Right lobe of liver (tissue), 6 donors: ENCODE data around the gene WDFY1. TPM values are rescaled to one million over a fixed set of nuclear protein-coding genes. Genes with fewer than 3 reads are reported as not detected.

Experiments
- ATAC-seq, 4 donors: fragments of 200-7000 bp; cut with Tn5 transposase; one replicate each; pipeline ENCODE4 v1.9.1; 2020; ENCODE audit warnings: mild to moderate bottlenecking in 4 of 4, moderate library complexity in 4 of 4
- DNase-seq, 3 donors: peaks; one replicate each; pipeline ENCODE4 v3.0.0-alpha.2; 2020
- H3K27ac ChIP-seq, 3 donors: fragments of 200-600 bp; one replicate each; pipeline ENCODE4 v1.8.0; 2022
- H3K27me3 ChIP-seq, 2 donors: fragments of 200-600 bp; one replicate each; pipeline ENCODE4 v1.8.0; 2022
- H3K36me3 ChIP-seq, 4 donors: fragments of 200-600 bp; sonication (generic) in 1 of 4; one replicate each; pipeline versions ENCODE4 v1.5.1 to v1.8.0; 2017 to 2022; ENCODE audit warnings: control low read depth in 1 of 4
- H3K4me1 ChIP-seq, 4 donors: fragments of 200-600 bp; sonication (generic) in 1 of 4; one replicate each; pipeline versions ENCODE4 v1.5.1 to v1.8.0; 2017 to 2022; ENCODE audit warnings: control low read depth in 1 of 4
- H3K4me3 ChIP-seq, 3 donors: fragments of 200-600 bp; one replicate each; pipeline ENCODE4 v1.8.0; 2022
- H3K9me3 ChIP-seq, 4 donors: fragments of 200-600 bp; sonication (generic) in 1 of 4; one replicate each; pipeline versions ENCODE4 v1.5.1 to v1.8.0; 2017 to 2022; ENCODE audit warnings: control low read depth in 1 of 4
- CTCF ChIP-seq, 4 donors: fragments of 200-600 bp in 3 of 4; fragments of 450-650 bp in 1 of 4; IDR thresholded peaks; one replicate each; pipeline versions ENCODE4 v1.5.1 to v1.8.0; 2016 to 2022; ENCODE audit warnings: antibody characterized with exemption in 4 of 4, mild to moderate bottlenecking in 2 of 4
- POLR2A ChIP-seq: fragments of 450-650 bp; IDR thresholded peaks from one replicate; pipeline ENCODE4 v1.6.1; 2017; ENCODE audit warnings: antibody characterized with exemption, mild to moderate bottlenecking
- whole genome bisulfite sequencing: methylation state at CpG from one replicate; pipeline ENCODE4 v1.1.6; 2018; ENCODE audit warnings: low coverage, low lambda C conversion rate; ENCODE audit not compliant: insufficient coverage; ENCODE audit errors: missing lambda C conversion rate; 5-methylcytosine and 5-hydroxymethylcytosine counted together
- intact Hi-C, 2 donors: fragments of 100-400 bp; cut with DNase I; formaldehyde crosslinking; loops; one replicate each; pipeline versions ENCODE4 v1.11.2 to v1.14.1; 2022
- total RNA-seq, 6 experiments: library from RNA; depleted of rRNA in 2 of 6; stranded (reverse); fragments of >200 nt in 2 of 6; fragmentation: NEBNext Ultra II Directional in 3 of 6; extraction: Animal tissue kit (Norgen Biotek cat#: 25700) in 3 of 6; gene quantifications; one replicate each; pipeline versions ENCODE4 v1.1.0 to v1.2.4, GENCODE V29; 2016 to 2023
- donor health status: DM: no; HTN: yes; CAD: no.
- donor health status: DM: no; HTN: no; CAD: no.
- donor health status: DM: no; HTN: no; CAD: no.
- donor health status: DM: no; HTN: yes; CAD: no.
- donor health status: DM: no; HTN: yes; CAD: no.

The WDFY1 gene
- total RNA-seq, 6 experiments from 2014 or later, result 19.7 to 28.0 (median 21.4) TPM

- 64% methylated on average over 5 of the region's 7 CpGs for WGBS
- H3K4me1 ChIP-seq, result no peaks in the 10 kb centered on the region
Observed at GRCh38 chr2:223972656-223973102, 27.5 kb upstream of the WDFY1 start.

GRCh38 chr2:223971731-223972130 is 26.6 kb upstream of the WDFY1 start:
- no peaks in the 10 kb centered on the region for H3K27me3 ChIP-seq
- WGBS, result 77% methylated on average over 5 of the region's 5 CpGs
- peaks cover 0 to 18% (median 6%) of the 10 kb centered on the region in 4 donors for H3K36me3 ChIP-seq
- no peak for TF ChIP-seq CTCF (IDR thresholded peaks at IDR 0.05)
- TF ChIP-seq POLR2A, result no peak
- ATAC-seq (no peak), DNase-seq (no peak)
- H3K9me3 ChIP-seq, result no peaks in the 10 kb centered on the region
- no peaks in the 10 kb centered on the region for H3K4me1 ChIP-seq
- no peak overlapping the region for H3K4me3 ChIP-seq
- intact Hi-C loops, result no loop called here
- H3K27ac ChIP-seq, result no peak overlapping the region

More at GRCh38 chr2:223972656-223973102, 27.5 kb upstream of the WDFY1 start:
- Histone ChIP-seq H3K9me3 (no peaks in the 10 kb centered on the region), H3K36me3 (peaks cover 0 to 9% (median 0%) of the 10 kb centered on the region in 4 donors), H3K27ac (no peak overlapping the region), H3K27me3 (no peaks in the 10 kb centered on the region), H3K4me3 (no peak overlapping the region)
- ATAC-seq, result peak in 1 of 4 donors; percentile 28
- TF ChIP-seq POLR2A (no peak), CTCF (IDR thresholded peaks at IDR 0.05) (no peak)
- intact Hi-C loops, result no loop called here
- DNase-seq, result no peak

DNA sequence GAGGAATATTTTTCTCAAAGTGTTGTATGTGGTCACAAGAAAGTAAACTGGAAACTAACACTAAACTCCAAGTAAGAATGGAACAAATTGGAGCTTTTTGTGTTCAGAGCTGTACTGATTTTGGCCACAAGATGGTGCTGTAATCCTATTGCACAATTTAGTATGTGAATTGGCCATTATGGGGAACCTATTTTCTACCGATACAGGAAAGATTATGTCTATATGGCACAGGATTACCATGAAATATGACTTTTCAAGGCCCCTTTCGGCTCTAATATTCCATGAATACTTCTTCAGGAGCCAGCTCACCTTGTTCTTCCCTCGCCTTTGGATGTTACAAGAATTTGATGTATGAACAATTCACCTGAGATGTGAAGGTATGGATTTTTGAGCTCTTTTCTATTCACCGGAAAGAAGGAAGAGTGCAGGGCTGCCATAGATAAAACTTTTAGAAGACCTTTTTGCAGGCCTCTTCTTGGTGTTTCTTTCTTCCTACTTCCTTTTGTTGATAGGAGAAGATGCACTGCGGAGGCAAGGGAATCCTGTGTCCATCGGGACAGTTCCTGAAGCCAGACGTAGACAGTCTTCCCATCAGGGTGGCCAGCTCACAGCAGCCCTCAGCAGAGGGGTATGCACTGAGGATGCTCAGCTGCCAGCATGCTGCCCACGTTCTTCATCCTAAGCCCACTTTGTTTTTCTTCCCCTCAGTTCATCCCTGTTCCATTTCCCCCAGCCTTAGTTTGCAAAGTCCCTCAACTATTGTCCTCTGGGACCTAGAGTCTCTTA is 25.4 kb upstream of the WDFY1 start:
- 45% methylated on average over 5 of the region's 8 CpGs for WGBS
- Histone ChIP-seq H3K9me3 (no peaks in the 10 kb centered on the region), H3K4me1 (no peaks in the 10 kb centered on the region), H3K36me3 (peaks cover 0 to 22% (median 14%) of the 10 kb centered on the region in 4 donors), H3K27ac (no peak overlapping the region), H3K27me3 (no peaks in the 10 kb centered on the region), H3K4me3 (no peak overlapping the region)
- peak; percentile 75 to 88 (median 86) for ATAC-seq
- DNase-seq, result no peak
- intact Hi-C loops, result no loop called here
- no peak for TF ChIP-seq POLR2A
- peak; percentile 89 to 93 (median 92) for TF ChIP-seq CTCF (IDR thresholded peaks at IDR 0.05)

DNA sequence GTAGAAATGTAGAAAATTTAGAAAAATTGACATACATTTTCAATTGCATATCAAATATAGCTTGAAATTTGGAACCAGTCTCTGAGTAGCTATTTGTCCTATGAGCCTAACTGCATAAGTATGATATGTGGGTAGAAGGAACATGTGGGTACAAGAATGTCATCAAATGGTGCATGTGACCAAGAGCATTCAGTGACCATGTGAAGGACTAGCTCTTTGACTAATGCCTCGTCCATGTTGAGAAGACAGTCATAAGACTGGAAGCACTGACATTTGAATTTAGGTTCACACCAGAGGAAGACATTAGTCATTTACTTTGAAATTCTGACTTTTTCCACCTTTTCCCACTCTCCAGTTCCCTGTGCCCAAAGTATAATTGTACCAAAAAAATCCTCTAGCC is 24.7 kb upstream of the WDFY1 start:
- Histone ChIP-seq H3K27ac (no peak overlapping the region), H3K4me1 (no peaks in the 10 kb centered on the region), H3K27me3 (no peaks in the 10 kb centered on the region), H3K9me3 (no peaks in the 10 kb centered on the region), H3K36me3 (peaks cover 0 to 22% (median 15%) of the 10 kb centered on the region in 4 donors), H3K4me3 (no peak overlapping the region)
- DNase-seq (no peak), ATAC-seq (peak in 1 of 4 donors; percentile 40)
- TF ChIP-seq CTCF (IDR thresholded peaks at IDR 0.05) (no peak), POLR2A (no peak)
- WGBS, result 56% methylated on average over 1 of the region's 1 CpG
- intact Hi-C loops, result no loop called here
